Endothelial cell of umbilical vein (primary cell): ENCODE results near the gene CAMK2B. TPM values are rescaled to one million over a fixed set of nuclear protein-coding genes. Genes with fewer than 3 reads are reported as not detected.

Experiments
- BruUV-seq: library from RNA; stranded (reverse); fragments of 400-500 nt; replicated peaks from 2 replicates; lab custom pipeline; 2021; lab: Mats Ljungman, UMichigan
- CTCF ChIA-PET: fragments of 300-600, 350-600 bp; sonication (Branson Sonifier 250); formaldehyde crosslinking; loops from one replicate; lab custom pipeline; 2021; ENCODE audit warnings: antibody characterized with exemption, inconsistent platforms; lab: Charles Lee
- POLR2A ChIA-PET: fragments of 300-600, 350-600 bp; sonication (Branson Sonifier 250); formaldehyde crosslinking; loops from one replicate; lab custom pipeline; 2021; ENCODE audit warnings: antibody characterized with exemption, inconsistent platforms; lab: Charles Lee
- DNase-seq: peaks from one replicate; pipeline ENCODE4 v3.0.0-alpha.2; 2011; ENCODE audit warnings: low read depth, low spot score
- FAIRE-seq: peaks from 2 replicates; lab custom pipeline; 2011; peaks lifted over from hg19 to GRCh38; lab: Jason Lieb, UNC
- H2AFZ ChIP-seq: 2 replicates; pipeline ENCODE4 v1.6.0; 2012; ENCODE audit warnings: low read depth, low read length, control low read depth, inconsistent platforms
- H3K27ac ChIP-seq: 2 replicates; pipeline ENCODE4 v1.5.1; 2011; ENCODE audit warnings: low read depth, mild to moderate bottlenecking, control low read depth, low read length, moderate library complexity; ENCODE audit not compliant: insufficient read depth
- H3K27me3 ChIP-seq, 2 experiments: 2 replicates each; pipeline versions ENCODE4 v1.6.0 to v1.6.1; 2011; ENCODE audit warnings: low read length in 2 of 2, mixed read lengths in 1 of 2; ENCODE audit not compliant: control insufficient read depth in 2 of 2, insufficient read depth in 2 of 2
- H3K36me3 ChIP-seq, 2 experiments: 2 replicates in 1 of 2; 3 replicates in 1 of 2; pipeline ENCODE4 v1.5.1; 2011; ENCODE audit warnings: low read length in 2 of 2, mild to moderate bottlenecking in 1 of 2, moderate library complexity in 1 of 2; ENCODE audit not compliant: control insufficient read depth in 2 of 2, insufficient read depth in 2 of 2; ENCODE audit errors: extremely low read depth in 1 of 2
- H3K4me1 ChIP-seq: 3 replicates; pipeline ENCODE4 v1.5.1; 2011; ENCODE audit warnings: mild to moderate bottlenecking, low read length; ENCODE audit not compliant: control insufficient read depth, insufficient read depth; ENCODE audit errors: extremely low read depth
- H3K4me2 ChIP-seq: 2 replicates; pipeline ENCODE4 v1.6.1; 2011; ENCODE audit warnings: low read length, control low read depth, mixed read lengths; ENCODE audit not compliant: insufficient read depth
- H3K4me3 ChIP-seq, 3 experiments: fragments of 200-600 bp in 1 of 3; sonication (generic), shearing (Covaris generic) in 1 of 3; replicated peaks in 1 of 3; 2 replicates each; pipeline ENCODE4 v1.5.1; 2011 to 2016; ENCODE audit warnings: control low read depth in 3 of 3, low read length in 3 of 3, mild to moderate bottlenecking in 2 of 3, inconsistent platforms in 1 of 3, low read depth in 1 of 3, moderate library complexity in 1 of 3; ENCODE audit not compliant: insufficient read depth in 1 of 3
- H3K79me2 ChIP-seq: 2 replicates; pipeline ENCODE4 v1.6.0; 2012; ENCODE audit warnings: low read length, inconsistent platforms; ENCODE audit not compliant: control insufficient read depth, insufficient read depth
- H3K9ac ChIP-seq: replicated peaks from 2 replicates; pipeline ENCODE3; 2011; ENCODE audit warnings: low read length, control low read depth; ENCODE audit not compliant: insufficient read depth; ENCODE audit errors: extremely low read depth
- H3K9me1 ChIP-seq: replicated peaks from 3 replicates; pipeline ENCODE4 v1.6.0; 2011; ENCODE audit warnings: mild to moderate bottlenecking, low read length; ENCODE audit not compliant: control insufficient read depth, insufficient read depth; ENCODE audit errors: extremely low read depth
- H3K9me3 ChIP-seq: replicated peaks from 2 replicates; pipeline ENCODE4 v1.5.1; 2012; ENCODE audit warnings: low read length, inconsistent platforms; ENCODE audit not compliant: control insufficient read depth, insufficient read depth
- H4K20me1 ChIP-seq: replicated peaks from 2 replicates; pipeline ENCODE3; 2011; ENCODE audit warnings: mild to moderate bottlenecking, low read length; ENCODE audit not compliant: control insufficient read depth, insufficient read depth; ENCODE audit errors: extremely low read depth
- CTCF ChIP-seq, 2 donors: IDR thresholded peaks; 1 replicate in 1 of 2; 2 replicates in 1 of 2; pipeline ENCODE4 v1.5.1; 2011; ENCODE audit warnings: low read length in 2 of 2, mild to moderate bottlenecking in 2 of 2, moderate library complexity in 2 of 2, control low read depth in 1 of 2, inconsistent platforms in 1 of 2, low read depth in 1 of 2; ENCODE audit not compliant: insufficient read depth in 1 of 2; ENCODE audit errors: extremely low read depth in 1 of 2
- EZH2 ChIP-seq: IDR thresholded peaks from 2 replicates; pipeline ENCODE4 v1.6.1; 2012; ENCODE audit warnings: borderline replicate concordance, low read depth, mild to moderate bottlenecking, moderate library complexity, low read length, inconsistent platforms; ENCODE audit not compliant: severe bottlenecking
- FOS ChIP-seq: IDR thresholded peaks from 2 replicates; pipeline ENCODE4 v1.6.1; 2011; ENCODE audit warnings: mild to moderate bottlenecking, low read length, moderate library complexity, borderline replicate concordance; ENCODE audit not compliant: insufficient read depth
- GATA2 ChIP-seq: IDR thresholded peaks from 2 replicates; pipeline ENCODE4 v1.7.0; 2011; ENCODE audit warnings: low read depth, mild to moderate bottlenecking, moderate library complexity, mixed read lengths, low read length; ENCODE audit not compliant: insufficient read length, insufficient read depth
- JUN ChIP-seq: IDR thresholded peaks from 2 replicates; pipeline ENCODE4 v1.6.1; 2011; ENCODE audit warnings: borderline replicate concordance, low read depth; ENCODE audit not compliant: insufficient read length, insufficient read depth
- MAX ChIP-seq: IDR thresholded peaks from 2 replicates; pipeline ENCODE4 v1.6.1; 2011; ENCODE audit not compliant: insufficient read depth, insufficient read length
- MYC ChIP-seq: IDR thresholded peaks from one replicate; pipeline ENCODE4 v1.6.1; 2011; ENCODE audit warnings: mild to moderate bottlenecking, low read depth, low read length
- POLR2A ChIP-seq: IDR thresholded peaks from 2 replicates; pipeline ENCODE4 v1.6.1; 2012; ENCODE audit warnings: low read depth, mild to moderate bottlenecking, control low read depth, low read length
- POLR2AphosphoS5 ChIP-seq: IDR thresholded peaks from 2 replicates; pipeline ENCODE4 v1.6.1; 2012; ENCODE audit warnings: low read depth, mild to moderate bottlenecking, control low read depth, low read length, moderate library complexity; ENCODE audit not compliant: insufficient read depth
- dilution Hi-C: fragments of 300-500 bp; cut with MboI; formaldehyde crosslinking; loops from one replicate; pipeline ENCODE4 v1.15.0; 2019; ENCODE audit warnings: low sequenced_read_pairs; ENCODE audit not compliant: extremely low pct_ligation_motif_present
- intact Hi-C: fragments of 100-400 bp; cut with micrococcal nuclease; formaldehyde crosslinking; loops from one replicate; pipeline ENCODE4 v1.10.0; 2022
- polyA plus RNA-seq, 4 experiments: library from polyadenylated mRNA; depleted of rRNA in 3 of 4; stranded (reverse) in 3 of 4; unstranded in 1 of 4; fragments of >200 nt; gene quantifications; 2 replicates each; pipeline versions ENCODE4 v1.2.1 to v1.2.3, GENCODE V29; 2011 to 2012; ENCODE audit warnings: missing spikeins in 1 of 4
- total RNA-seq: library from RNA; stranded (reverse); gene quantifications from 2 replicates; pipeline ENCODE4 v1.2.3, GENCODE V29; 2021

The CAMK2B gene
- total and polyA plus RNA-seq, 2 donors (not counting 3 experiments of a cell fraction or from before 2014, with no cell fraction given), result 0.57 to 1.6 TPM

GRCh38 chr7:44224974-44225565 is 100.3 kb downstream of the CAMK2B start:
- Histone ChIP-seq H3K9me3 (no peaks in the 10 kb centered on the region), H3K4me2 (no peak overlapping the region), H3K27ac (no peak overlapping the region), H3K4me1 (no peaks in the 10 kb centered on the region), H3K27me3 (no peaks in the 10 kb centered on the region), H3K79me2 (no peaks in the 10 kb centered on the region), H3K9me1 (no peaks in the 10 kb centered on the region), H4K20me1 (no peaks in the 10 kb centered on the region), H2AFZ (no peak overlapping the region), H3K4me3 (no peak overlapping the region), H3K9ac (no peak overlapping the region), H3K36me3 (no peaks in the 10 kb centered on the region)
- DNase-seq, result no peak
- ChIA-PET CTCF (no interaction called here), POLR2A (no interaction called here)
- intact Hi-C loops (no loop called here), dilution Hi-C loops (no loop called here)
- BruUV-seq, result no TSS peak
- no peak for TF ChIP-seq POLR2AphosphoS5
- no peak for TF ChIP-seq FOS
- no peak for TF ChIP-seq CTCF (IDR thresholded peaks at IDR 0.05; ENCODE audit: extremely low read depth in 1 of 2, insufficient read depth in 1 of 2, low read depth in 1 of 2, low read length in 2 of 2)
- no peak for TF ChIP-seq MAX
- TF ChIP-seq GATA2, result no peak
- TF ChIP-seq EZH2, result no peak
- TF ChIP-seq POLR2A, result no peak
- no peak for TF ChIP-seq MYC
- TF ChIP-seq JUN, result no peak
- FAIRE-seq, result no peak
